ENCODE measurements around the gene NEMP1.

DNA sequence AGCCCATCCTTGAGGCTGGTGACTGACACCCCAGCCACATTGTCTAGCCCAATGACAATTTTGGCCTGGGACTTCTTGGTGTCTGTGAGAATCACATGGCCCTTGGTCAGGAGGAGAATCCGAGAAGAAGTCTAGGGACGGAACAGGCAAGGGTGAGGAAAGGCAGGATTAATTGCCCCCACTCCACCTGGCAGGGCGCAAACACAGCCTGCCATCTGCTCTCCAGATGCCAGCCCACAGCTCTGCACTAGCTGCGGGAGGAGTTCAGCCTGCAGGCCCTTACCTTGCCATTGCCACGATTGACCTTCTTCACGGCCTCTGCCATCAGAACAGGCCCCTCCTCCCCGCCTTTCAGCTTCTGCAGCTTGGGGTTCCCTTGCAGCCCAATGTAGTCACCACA, 49.1 kb downstream of the NEMP1 start:
- no peak for TF ChIP-seq POLR2A (IDR thresholded peaks at IDR 0.05)
- TF ChIP-seq, protein P1, sequence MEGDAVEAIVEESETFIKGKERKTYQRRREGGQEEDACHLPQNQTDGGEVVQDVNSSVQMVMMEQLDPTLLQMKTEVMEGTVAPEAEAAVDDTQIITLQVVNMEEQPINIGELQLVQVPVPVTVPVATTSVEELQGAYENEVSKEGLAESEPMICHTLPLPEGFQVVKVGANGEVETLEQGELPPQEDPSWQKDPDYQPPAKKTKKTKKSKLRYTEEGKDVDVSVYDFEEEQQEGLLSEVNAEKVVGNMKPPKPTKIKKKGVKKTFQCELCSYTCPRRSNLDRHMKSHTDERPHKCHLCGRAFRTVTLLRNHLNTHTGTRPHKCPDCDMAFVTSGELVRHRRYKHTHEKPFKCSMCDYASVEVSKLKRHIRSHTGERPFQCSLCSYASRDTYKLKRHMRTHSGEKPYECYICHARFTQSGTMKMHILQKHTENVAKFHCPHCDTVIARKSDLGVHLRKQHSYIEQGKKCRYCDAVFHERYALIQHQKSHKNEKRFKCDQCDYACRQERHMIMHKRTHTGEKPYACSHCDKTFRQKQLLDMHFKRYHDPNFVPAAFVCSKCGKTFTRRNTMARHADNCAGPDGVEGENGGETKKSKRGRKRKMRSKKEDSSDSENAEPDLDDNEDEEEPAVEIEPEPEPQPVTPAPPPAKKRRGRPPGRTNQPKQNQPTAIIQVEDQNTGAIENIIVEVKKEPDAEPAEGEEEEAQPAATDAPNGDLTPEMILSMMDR (IDR thresholded peaks at IDR 0.05): no peak
